ENCODE measurements around the gene KSR2.
"Not testable (repeated sequence)": the region's sequence is repeated elsewhere in the genome, so short reads cannot be mapped to it uniquely, and the experiment has no call there.

Gene KSR2

GRCh38 chr12:117679776-117680175 is 289.0 kb downstream of the KSR2 start:
- DNase-seq, result no peak

- no peak for DNase-seq
These were observed 294.0 kb downstream of the KSR2 start for GRCh38 chr12:117674763-117675162.

- no peak for DNase-seq
These were observed 294.5 kb downstream of the KSR2 start for GRCh38 chr12:117674313-117674712.

GRCh38 chr12:117671734-117672133 is 297.1 kb downstream of the KSR2 start:
- no peak for DNase-seq

- DNase-seq, result no peak
These were observed 304.6 kb downstream of the KSR2 start for GRCh38 chr12:117664169-117664568.

GRCh38 chr12:117662620-117663395 is 306.0 kb downstream of the KSR2 start:
- no peak for DNase-seq

GRCh38 chr12:117662220-117662619 is 306.6 kb downstream of the KSR2 start:
- no peak for DNase-seq

GRCh38 chr12:117661471-117661870 is 307.3 kb downstream of the KSR2 start:
- DNase-seq, result no peak

- no peak for DNase-seq
These were observed 307.9 kb downstream of the KSR2 start for GRCh38 chr12:117660896-117661295.

GRCh38 chr12:117658226-117658625 is 310.6 kb downstream of the KSR2 start:
- DNase-seq, result no peak

GRCh38 chr12:117649796-117650195 is 319.0 kb downstream of the KSR2 start:
- DNase-seq, result no peak

- no peak for DNase-seq
These were observed 322.3 kb downstream of the KSR2 start for GRCh38 chr12:117646520-117646919.

- no peak for DNase-seq
These were observed 323.3 kb downstream of the KSR2 start for GRCh38 chr12:117645473-117645872.

- no peak for DNase-seq
These were observed 324.8 kb downstream of the KSR2 start for GRCh38 chr12:117643971-117644370.

- no peak for DNase-seq
These were observed 326.9 kb downstream of the KSR2 start for GRCh38 chr12:117641885-117642284.

GRCh38 chr12:117640511-117640910 is 328.3 kb downstream of the KSR2 start:
- no peak for DNase-seq

- DNase-seq, result no peak
These were observed 339.3 kb downstream of the KSR2 start for GRCh38 chr12:117629454-117629853.

GRCh38 chr12:117628711-117629110 is 340.1 kb downstream of the KSR2 start:
- not testable (repeated sequence) for DNase-seq

- DNase-seq, result no peak
These were observed 346.0 kb downstream of the KSR2 start for GRCh38 chr12:117622741-117623140.

GRCh38 chr12:117622087-117622486 is 346.7 kb downstream of the KSR2 start:
- DNase-seq, result no peak

GRCh38 chr12:117607778-117608177 is 361.0 kb downstream of the KSR2 start:
- no peak for DNase-seq

GRCh38 chr12:117606945-117607344 is 361.8 kb downstream of the KSR2 start:
- DNase-seq, result no peak

- DNase-seq, result no peak
These were observed 362.8 kb downstream of the KSR2 start for GRCh38 chr12:117606024-117606423.

GRCh38 chr12:117603316-117604113 is 365.3 kb downstream of the KSR2 start:
- DNase-seq, result no peak

All from right forelimb (tissue), 1 donor.